HepG2 (cell line): ENCODE measurements around the gene ATP8B4. TPM values are rescaled to one million over a fixed set of nuclear protein-coding genes. Genes with fewer than 3 reads are reported as not detected.

Experiments used
- ATAC-seq: fragments of 200-7000 bp; cut with Tn5 transposase; 3 replicates; pipeline ENCODE4 v1.9.1; 2020; ENCODE audit warnings: mild to moderate bottlenecking, moderate library complexity
- BruUV-seq: library from RNA; stranded (reverse); fragments of 400-500 nt; replicated peaks from 2 replicates; lab custom pipeline; 2021; lab: Mats Ljungman, UMichigan
- CTCF ChIA-PET: fragments of 300-600 bp; formaldehyde crosslinking; extraction: SDS; loops from one replicate; lab custom pipeline; 2021; ENCODE audit warnings: low total read pairs, inconsistent platforms, low intra/inter-chr PET ratio; lab: Yijun Ruan, JAX
- POLR2A ChIA-PET: fragments of 350-600 bp; sonication (Branson Sonifier 250); formaldehyde crosslinking; loops from one replicate; lab custom pipeline; 2020; ENCODE audit warnings: antibody characterized with exemption, inconsistent platforms; lab: Yijun Ruan, JAX
- DNase-seq: peaks from one replicate; pipeline ENCODE4 v3.0.0-alpha.2; 2015; ENCODE audit warnings: low spot score
- FAIRE-seq: peaks from 3 replicates; lab custom pipeline; 2011; peaks lifted over from hg19 to GRCh38; lab: Jason Lieb, UNC
- H2AFZ ChIP-seq: one replicate; pipeline ENCODE4 v1.6.1; 2011; ENCODE audit warnings: low read length, inconsistent platforms
- H3K27ac ChIP-seq: fragments of 300-600 bp; 3 replicates; pipeline ENCODE4 v1.8.0; 2011; ENCODE audit warnings: mixed run types, mild to moderate bottlenecking, mixed read lengths, low read length, inconsistent platforms; ENCODE audit not compliant: insufficient read depth; ENCODE audit errors: extremely low read length
- H3K27me3 ChIP-seq, 2 experiments: fragments of 200-600 bp in 1 of 2; 2 replicates in 1 of 2; 3 replicates in 1 of 2; pipeline versions ENCODE4 v1.6.0 to v1.8.0; 2011; ENCODE audit warnings: low read length in 2 of 2, mild to moderate bottlenecking in 2 of 2, moderate library complexity in 2 of 2, inconsistent platforms in 1 of 2; ENCODE audit not compliant: insufficient read depth in 2 of 2, control insufficient read depth in 1 of 2
- H3K36me3 ChIP-seq, 2 experiments: fragments of 200-600 bp in 1 of 2; replicated peaks in 1 of 2; 2 replicates in 1 of 2; 3 replicates in 1 of 2; pipeline versions ENCODE4 v1.5.1 to v1.8.0; 2011; ENCODE audit warnings: low read length in 2 of 2, inconsistent platforms in 1 of 2; ENCODE audit not compliant: insufficient read depth in 2 of 2, control insufficient read depth in 1 of 2
- H3K4me1 ChIP-seq: 2 replicates; pipeline ENCODE4 v1.5.1; 2012; ENCODE audit warnings: low read length, inconsistent platforms; ENCODE audit not compliant: insufficient read depth
- H3K4me2 ChIP-seq: 2 replicates; pipeline ENCODE4 v1.6.0; 2011; ENCODE audit warnings: low read depth, low read length, inconsistent platforms
- H3K4me3 ChIP-seq, 3 experiments: fragments of 200-600 bp in 1 of 3; sonication (generic), shearing (Covaris generic) in 1 of 3; replicated peaks in 1 of 3; 2 replicates each; pipeline ENCODE4 v1.5.1; 2011 to 2016; ENCODE audit warnings: low read length in 3 of 3, inconsistent platforms in 2 of 3, low read depth in 2 of 3, mild to moderate bottlenecking in 2 of 3, control low read depth in 1 of 3, mixed read lengths in 1 of 3; ENCODE audit not compliant: insufficient read depth in 1 of 3
- H3K79me2 ChIP-seq: one replicate; pipeline ENCODE4 v1.6.1; 2011; ENCODE audit warnings: low read length, inconsistent platforms; ENCODE audit not compliant: insufficient read depth
- H3K9ac ChIP-seq: 2 replicates; pipeline ENCODE4 v1.6.0; 2011; ENCODE audit warnings: mild to moderate bottlenecking, low read depth, low read length, inconsistent platforms; ENCODE audit not compliant: insufficient read depth
- H3K9me3 ChIP-seq: 2 replicates; pipeline ENCODE4 v1.5.1; 2012; ENCODE audit warnings: mild to moderate bottlenecking, low read length
- H4K20me1 ChIP-seq: 2 replicates; pipeline ENCODE4 v1.6.0; 2011; ENCODE audit warnings: inconsistent platforms, mild to moderate bottlenecking, low read length, moderate library complexity; ENCODE audit not compliant: insufficient read depth
- BCL6 ChIP-seq: IDR thresholded peaks from 2 replicates; pipeline ENCODE4 v1.6.1; 2016; ENCODE audit warnings: missing genetic modification reagents, missing compliant biosample characterization
- DMAP1 ChIP-seq: IDR thresholded peaks from 2 replicates; pipeline ENCODE4 v1.6.1; 2016
- EHMT2 ChIP-seq: fragments of 200-600 bp; sonication (generic); IDR thresholded peaks from 2 replicates; pipeline ENCODE4 v1.7.0; 2017; ENCODE audit warnings: antibody characterized with exemption, low read depth, low read length, borderline replicate concordance
- ESRRA ChIP-seq: sonication (generic); formaldehyde crosslinking; IDR thresholded peaks from 2 replicates; pipeline ENCODE4 v1.5.1; 2020; ENCODE audit warnings: mild to moderate bottlenecking, low read depth, missing genetic modification reagents
- NFRKB ChIP-seq: fragments of 450-650 bp; IDR thresholded peaks from 2 replicates; pipeline ENCODE4 v1.6.1; 2017
- NR2F1 ChIP-seq, 2 experiments: fragments of 450-650 bp in 1 of 2; formaldehyde crosslinking in 1 of 2; IDR thresholded peaks; 2 replicates each; pipeline versions ENCODE4 v1.5.0 to v1.6.1; 2016 to 2020; ENCODE audit warnings: mild to moderate bottlenecking in 1 of 2, missing compliant biosample characterization in 1 of 2, missing genetic modification reagents in 1 of 2, moderate library complexity in 1 of 2
- NR2F6 ChIP-seq, 2 experiments: IDR thresholded peaks; 2 replicates each; pipeline ENCODE4 v1.6.1; 2016; ENCODE audit warnings: antibody characterized with exemption in 1 of 2, mild to moderate bottlenecking in 1 of 2
- SOX6 ChIP-seq, 2 experiments: fragments of 450-650 bp in 1 of 2; sonication (generic) in 1 of 2; formaldehyde crosslinking in 1 of 2; IDR thresholded peaks; 2 replicates each; pipeline versions ENCODE4 v1.4.0 to v1.6.1; 2017 to 2020; ENCODE audit warnings: antibody characterized with exemption in 1 of 2, mild to moderate bottlenecking in 1 of 2, missing genetic modification reagents in 1 of 2
- XRCC5 ChIP-seq: fragments of 200-400 bp; formaldehyde crosslinking; optimal IDR thresholded peaks from 2 replicates; pipeline ENCODE3; 2017; ENCODE audit warnings: mild to moderate bottlenecking, low read length
- ZNF614 ChIP-seq: IDR thresholded peaks from 2 replicates; pipeline ENCODE4 v1.6.1; 2018; ENCODE audit warnings: missing biosample characterization, missing genetic modification reagents, inconsistent platforms, borderline replicate concordance
- ZNF652 ChIP-seq: IDR thresholded peaks from 2 replicates; pipeline ENCODE4 v1.6.1; 2016; ENCODE audit warnings: low read depth, borderline replicate concordance
- ZNF75D ChIP-seq: sonication (generic); formaldehyde crosslinking; IDR thresholded peaks from 2 replicates; pipeline ENCODE4 v1.8.1; 2023; ENCODE audit warnings: missing genetic modification reagents, mild to moderate bottlenecking, borderline replicate concordance
- ZSCAN21 ChIP-seq: sonication (generic); formaldehyde crosslinking; IDR thresholded peaks from 2 replicates; pipeline ENCODE4 v1.8.0; 2022; ENCODE audit warnings: mild to moderate bottlenecking, missing genetic modification reagents, moderate library complexity, borderline replicate concordance
- WGBS: methylation state at CpG from one replicate; pipeline ENCODE4 v1.1.6; 2017; ENCODE audit warnings: low lambda C conversion rate; 5-methylcytosine and 5-hydroxymethylcytosine counted together
- in situ Hi-C: cut with HindIII; loops from 2 replicates; pipeline ENCODE4 v1.10.0; 2017; ENCODE audit warnings: low pct_unique_long_range_greater_than_20kb; ENCODE audit not compliant: extremely low pct_ligation_motif_present
- intact Hi-C: fragments of 100-400 bp; cut with micrococcal nuclease; formaldehyde crosslinking; loops from one replicate; pipeline ENCODE4 v1.10.0; 2022; ENCODE audit not compliant: unreplicated experiment
- polyA plus RNA-seq, 8 experiments: library from polyadenylated mRNA; depleted of rRNA in 3 of 8; stranded (reverse) in 7 of 8; unstranded in 1 of 8; fragments of >200 nt; fragmentation: Illumina TruSeq in 4 of 8; extraction: Trizol in 4 of 8; gene quantifications; 2 replicates each; pipeline versions ENCODE4 v1.2.1 to v1.2.3, GENCODE V29; 2011 to 2016; ENCODE audit warnings: low read depth in 4 of 8, missing spikeins in 1 of 8, mixed read lengths in 1 of 8; ENCODE audit not compliant: insufficient read depth in 1 of 8
- total RNA-seq, 5 experiments: library from RNA; depleted of rRNA; stranded (reverse); fragments of >200 nt; fragmentation: Illumina TruSeq; extraction: Trizol; gene quantifications; 2 replicates each; pipeline ENCODE4 v1.2.3, GENCODE V29; 2016; ENCODE audit warnings: low read depth in 1 of 5
- TF ChIP-seq, protein P1 (sequence below), 2 experiments: fragments of 450-650 bp in 1 of 2; sonication (generic) in 1 of 2; formaldehyde crosslinking; IDR thresholded peaks; 2 replicates each; pipeline versions ENCODE4 v1.5.0 to v1.8.0; 2020 to 2022; ENCODE audit warnings: mild to moderate bottlenecking in 1 of 2, missing genetic modification reagents in 1 of 2
- TF ChIP-seq, protein P2 (sequence below): sonication (generic); formaldehyde crosslinking; IDR thresholded peaks from 2 replicates; pipeline ENCODE4 v1.5.1; 2020; ENCODE audit warnings: missing genetic modification reagents, mild to moderate bottlenecking, borderline replicate concordance

Gene ATP8B4
- total and polyA plus RNA-seq, 2 of the 13 experiments (the other 11 are each of a cell fraction or from before 2014, with no cell fraction given): 0.24 to 0.69 TPM

GRCh38 chr15:50164458-50164857 lies 45.4 kb upstream of the ATP8B4 start (continued):
- TF ChIP-seq SOX6 (IDR thresholded peaks at IDR 0.05): no peak
- TF ChIP-seq SOX6 (CRISPR knock-in tag; IDR thresholded peaks at IDR 0.05): 0 out of 2 replicates have a peak, but pooled peaks have one; percentile 24
- no peak for TF ChIP-seq ZNF652 (CRISPR knock-in tag)
- TF ChIP-seq, protein P1, sequence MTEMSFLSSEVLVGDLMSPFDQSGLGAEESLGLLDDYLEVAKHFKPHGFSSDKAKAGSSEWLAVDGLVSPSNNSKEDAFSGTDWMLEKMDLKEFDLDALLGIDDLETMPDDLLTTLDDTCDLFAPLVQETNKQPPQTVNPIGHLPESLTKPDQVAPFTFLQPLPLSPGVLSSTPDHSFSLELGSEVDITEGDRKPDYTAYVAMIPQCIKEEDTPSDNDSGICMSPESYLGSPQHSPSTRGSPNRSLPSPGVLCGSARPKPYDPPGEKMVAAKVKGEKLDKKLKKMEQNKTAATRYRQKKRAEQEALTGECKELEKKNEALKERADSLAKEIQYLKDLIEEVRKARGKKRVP (CRISPR knock-in tag; IDR thresholded peaks at IDR 0.05): no peak
- peak; percentile 61 for TF ChIP-seq XRCC5
- no peak for TF ChIP-seq DMAP1 (CRISPR knock-in tag)
- TF ChIP-seq NR2F1 (CRISPR knock-in tag; IDR thresholded peaks at IDR 0.05): peak; percentile 28 to 37; a peak in 2 of 4 replicates
- TF ChIP-seq EHMT2: peak; percentile 33; the same call in 1 of the 2 replicates
- TF ChIP-seq BCL6 (CRISPR knock-in tag): peak; percentile 78
- TF ChIP-seq ZNF614 (CRISPR knock-in tag): no peak
- 0 out of 2 replicates have a peak, but pooled peaks have one; percentile 57 for TF ChIP-seq ESRRA
- peak; percentile 34; the same call in 1 of the 2 replicates for TF ChIP-seq NR2F6 (IDR thresholded peaks at IDR 0.05)
- TF ChIP-seq NR2F6 (CRISPR knock-in tag; IDR thresholded peaks at IDR 0.05): peak; percentile 62; the same call in 1 of the 2 replicates
- TF ChIP-seq ZSCAN21 (CRISPR knock-in tag): no peak

- DNase-seq (no peak), ATAC-seq (peak; percentile 49), FAIRE-seq (no peak)
- ChIA-PET CTCF (no interaction called here), POLR2A (interaction anchor here (1.2 kb wide), 1 partner anchor 21 kb away, joined by 3 read pairs; no protein-coding TSS in a partner anchor)
- Histone ChIP-seq H3K9ac (no peak overlapping the region), H4K20me1 (no peaks in the 10 kb centered on the region), H3K79me2 (no peaks in the 10 kb centered on the region), H3K4me1 (peaks cover 53% of the 10 kb centered on the region), H2AFZ (no peak overlapping the region), H3K4me3 (no peak overlapping the region), H3K36me3 (no peaks in the 10 kb centered on the region), H3K27ac (no peak overlapping the region), H3K9me3 (no peaks in the 10 kb centered on the region), H3K4me2 (peak overlapping the region; percentile 18; the same call in 1 of the 2 replicates), H3K27me3 (no peaks in the 10 kb centered on the region)
- 6% methylated on average over 2 of the region's 2 CpGs for WGBS
- in situ Hi-C loops: no loop called here
- intact Hi-C loops: no loop called here
- TF ChIP-seq ZNF75D (CRISPR knock-in tag) (no peak), NFRKB (no peak)
- TF ChIP-seq, protein P2, sequence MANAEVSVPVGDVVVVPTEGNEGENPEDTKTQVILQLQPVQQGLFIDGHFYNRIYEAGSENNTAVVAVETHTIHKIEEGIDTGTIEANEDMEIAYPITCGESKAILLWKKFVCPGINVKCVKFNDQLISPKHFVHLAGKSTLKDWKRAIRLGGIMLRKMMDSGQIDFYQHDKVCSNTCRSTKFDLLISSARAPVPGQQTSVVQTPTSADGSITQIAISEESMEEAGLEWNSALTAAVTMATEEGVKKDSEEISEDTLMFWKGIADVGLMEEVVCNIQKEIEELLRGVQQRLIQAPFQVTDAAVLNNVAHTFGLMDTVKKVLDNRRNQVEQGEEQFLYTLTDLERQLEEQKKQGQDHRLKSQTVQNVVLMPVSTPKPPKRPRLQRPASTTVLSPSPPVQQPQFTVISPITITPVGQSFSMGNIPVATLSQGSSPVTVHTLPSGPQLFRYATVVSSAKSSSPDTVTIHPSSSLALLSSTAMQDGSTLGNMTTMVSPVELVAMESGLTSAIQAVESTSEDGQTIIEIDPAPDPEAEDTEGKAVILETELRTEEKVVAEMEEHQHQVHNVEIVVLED (CRISPR knock-in tag): no peak
- BruUV-seq: no TSS peak
These were observed 44.8 kb upstream of the ATP8B4 start for GRCh38 chr15:50163719-50164410.
